HG03196 (cell line): ENCODE data around the gene ARNT2.

Experiments used
- ATAC-seq: cut with Tn5 transposase; IDR thresholded peaks from one replicate; pipeline ENCODE4 v1.9.1; 2021; ENCODE audit not compliant: unreplicated experiment

Gene ARNT2

DNA sequence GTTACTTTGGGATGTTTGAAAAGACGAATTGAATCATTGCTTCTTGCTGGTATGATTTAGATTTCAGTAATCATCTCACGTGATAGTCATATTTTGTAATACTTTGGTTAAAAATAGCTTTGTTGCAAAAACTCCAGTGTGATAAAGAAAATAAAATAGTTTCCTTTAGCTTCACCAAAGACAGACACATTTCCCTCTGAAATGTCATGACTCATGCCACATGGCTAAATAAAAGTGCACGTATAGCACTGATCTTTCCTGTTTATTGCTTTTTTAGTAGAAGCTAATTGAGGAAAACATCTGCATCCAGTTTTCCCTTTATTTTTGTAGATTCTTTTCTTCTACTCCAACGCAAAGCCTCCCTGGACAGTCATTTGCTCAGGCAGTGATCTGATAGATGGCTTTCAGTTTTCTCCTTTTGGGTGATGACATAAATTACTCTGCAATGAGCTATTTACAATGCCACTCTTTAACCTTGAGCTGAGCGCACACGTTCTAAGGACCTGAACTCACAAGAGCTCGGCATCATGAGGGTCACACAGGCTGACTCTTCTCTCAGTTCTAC is 84.9 kb downstream of the ARNT2 start:
- no peak for ATAC-seq

GRCh38 chr15:80490431-80490990 is 86.3 kb downstream of the ARNT2 start:
- ATAC-seq, result no peak

DNA sequence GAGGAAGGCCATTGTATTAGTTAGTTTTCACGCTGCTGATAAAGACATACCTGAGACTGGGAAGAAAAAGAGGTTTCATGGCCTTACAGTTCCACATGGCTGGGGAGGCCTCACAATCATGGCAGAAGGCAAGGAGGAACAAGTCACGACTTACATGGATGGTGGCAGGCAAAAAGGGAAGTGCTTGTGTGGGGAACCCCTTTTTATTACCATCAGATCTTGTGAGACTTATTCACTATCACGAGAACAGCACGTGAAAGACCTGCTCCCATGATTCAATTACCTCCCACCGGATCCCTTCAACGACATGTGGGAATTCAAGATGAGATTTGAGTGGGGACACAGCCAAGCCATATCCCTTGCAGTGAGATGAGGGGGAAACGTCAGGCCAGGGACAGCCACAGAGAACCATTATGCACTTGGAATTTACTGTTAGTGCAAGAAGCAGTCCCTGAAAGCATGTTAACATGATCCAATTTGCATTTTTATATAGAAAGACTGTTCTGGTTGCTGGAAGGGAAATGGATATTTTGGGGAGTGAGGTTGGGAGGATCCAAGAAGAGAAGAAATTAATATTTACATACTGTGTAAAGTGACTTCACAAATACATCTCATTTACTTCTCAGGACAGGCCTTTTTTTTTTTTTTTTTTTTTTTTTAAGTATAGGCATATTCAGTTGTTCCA is 87.1 kb downstream of the ARNT2 start:
- no peak for ATAC-seq

DNA sequence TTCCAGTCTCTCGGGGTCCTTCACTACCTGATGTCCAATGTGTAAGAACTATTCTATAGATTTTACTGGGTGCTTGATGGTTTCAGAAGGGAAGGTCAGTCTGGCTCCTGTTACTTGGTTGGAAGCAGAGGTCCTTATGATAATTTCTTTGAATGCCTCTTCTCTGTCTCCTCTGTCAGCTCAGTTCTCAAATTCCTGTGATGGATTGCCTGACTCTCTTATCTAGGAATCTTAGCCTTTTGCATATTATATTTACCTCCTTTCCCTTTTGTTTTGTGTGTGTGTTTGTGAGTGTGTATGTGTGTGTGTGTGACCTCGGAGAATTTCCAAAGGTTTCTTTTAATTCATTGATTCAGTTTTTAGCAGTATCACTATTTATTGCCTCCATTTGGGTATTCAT is 88.2 kb downstream of the ARNT2 start:
- ATAC-seq, result no peak

- ATAC-seq, result no peak
Measured at GRCh38 chr15:80492874-80493273, 88.7 kb downstream of the ARNT2 start.

GRCh38 chr15:80494351-80494751 is 90.2 kb downstream of the ARNT2 start:
- no peak for ATAC-seq

DNA sequence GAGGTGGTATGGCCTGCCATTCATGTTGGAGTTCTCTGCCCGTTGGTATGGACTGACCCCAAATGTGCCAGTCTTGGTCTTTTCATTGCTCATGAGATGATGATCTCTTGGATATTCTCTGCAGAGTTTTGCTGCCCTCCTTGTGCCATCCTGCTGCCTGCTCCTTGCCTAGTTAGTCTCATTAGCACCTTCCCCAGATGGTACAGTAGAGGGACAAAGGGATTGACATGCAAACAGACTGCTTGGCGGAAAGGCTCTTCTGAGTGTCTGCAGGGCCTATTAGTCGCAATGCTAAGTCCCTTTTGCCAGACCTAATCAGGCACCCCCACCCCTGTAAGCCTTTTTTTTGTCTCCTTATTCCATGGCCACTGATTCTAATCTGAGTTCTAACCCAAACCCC is 90.6 kb downstream of the ARNT2 start:
- ATAC-seq, result no peak

GRCh38 chr15:80495401-80495942 is 91.3 kb downstream of the ARNT2 start:
- ATAC-seq, result no peak

DNA sequence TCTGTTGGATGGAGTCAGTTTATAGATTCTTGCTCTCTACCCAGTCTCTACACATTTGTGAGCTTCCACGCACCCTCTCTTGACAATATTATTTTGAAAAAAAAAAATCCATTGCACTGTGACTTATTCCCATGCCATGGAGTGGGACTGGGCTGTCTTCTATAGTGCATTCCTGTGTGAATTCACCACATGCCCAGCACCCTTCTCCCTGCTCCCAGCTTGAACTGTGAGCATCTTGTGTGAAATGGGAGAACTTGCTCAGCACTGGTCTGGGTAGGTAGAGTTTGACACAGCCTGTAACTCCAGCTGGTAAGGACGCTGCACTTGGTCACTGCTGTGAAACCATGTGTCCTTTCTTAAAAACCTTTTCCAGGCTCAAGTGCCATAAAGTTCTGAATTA is 91.9 kb downstream of the ARNT2 start:
- no peak for ATAC-seq

DNA sequence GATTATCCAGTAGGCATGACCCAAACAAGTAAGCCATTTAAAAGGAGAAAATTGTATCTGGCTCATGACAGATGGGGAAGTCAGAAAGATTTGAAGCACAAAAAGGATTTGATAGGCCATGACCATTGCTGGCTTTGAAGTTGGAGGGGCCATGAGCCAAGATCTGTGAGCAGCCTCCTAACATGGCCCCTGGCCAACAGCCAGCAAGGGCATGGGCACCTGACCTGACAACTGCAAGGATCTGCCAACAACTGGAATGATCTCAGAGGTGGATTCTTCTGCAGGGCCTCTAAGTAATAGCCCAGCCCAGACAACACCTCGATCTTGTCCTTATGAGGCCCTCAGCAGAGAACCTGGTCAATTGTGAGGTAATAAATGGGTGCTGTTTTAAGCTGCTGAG is 93.0 kb downstream of the ARNT2 start:
- no peak for ATAC-seq

DNA sequence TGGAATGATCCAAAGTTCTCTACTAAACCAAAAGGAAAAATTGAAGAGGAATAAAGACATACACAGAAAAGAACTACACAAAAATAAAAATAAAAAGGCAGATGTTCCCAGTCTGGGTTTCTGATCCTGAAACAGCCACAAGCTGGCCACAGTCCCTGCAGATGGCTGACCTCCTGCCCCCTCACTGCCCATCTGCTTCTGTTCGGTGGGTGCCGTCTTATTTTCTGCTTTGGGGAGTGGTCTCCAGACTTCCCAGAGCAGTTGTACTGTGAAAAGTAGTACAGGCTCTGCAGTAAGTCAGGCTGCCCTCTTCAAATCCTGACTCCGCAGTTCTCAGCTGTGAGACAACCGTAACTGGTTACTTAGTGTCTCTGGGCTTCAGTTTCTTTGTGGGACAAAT is 94.5 kb downstream of the ARNT2 start:
- no peak for ATAC-seq

DNA sequence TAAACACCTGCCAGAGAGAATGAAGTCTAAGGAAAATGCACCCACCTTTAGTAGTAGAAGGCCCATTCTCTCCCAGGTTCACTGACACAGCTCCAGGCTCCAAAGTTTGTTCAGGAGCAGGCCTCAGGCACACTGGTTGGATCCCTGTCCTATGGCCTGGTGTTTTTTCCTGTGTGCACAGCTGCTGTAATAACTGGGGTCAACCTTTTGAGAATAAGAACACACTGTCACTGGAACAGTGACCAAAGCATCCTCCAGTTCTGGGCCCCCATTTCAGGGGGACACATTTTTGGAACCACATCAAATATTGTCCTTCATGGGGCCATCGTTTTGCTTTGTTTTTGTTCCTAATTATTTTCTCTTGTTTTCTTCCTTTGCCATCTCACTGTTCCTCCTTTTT is 95.8 kb downstream of the ARNT2 start:
- no peak for ATAC-seq

GRCh38 chr15:80501476-80501875 is 97.3 kb downstream of the ARNT2 start:
- no peak for ATAC-seq

DNA sequence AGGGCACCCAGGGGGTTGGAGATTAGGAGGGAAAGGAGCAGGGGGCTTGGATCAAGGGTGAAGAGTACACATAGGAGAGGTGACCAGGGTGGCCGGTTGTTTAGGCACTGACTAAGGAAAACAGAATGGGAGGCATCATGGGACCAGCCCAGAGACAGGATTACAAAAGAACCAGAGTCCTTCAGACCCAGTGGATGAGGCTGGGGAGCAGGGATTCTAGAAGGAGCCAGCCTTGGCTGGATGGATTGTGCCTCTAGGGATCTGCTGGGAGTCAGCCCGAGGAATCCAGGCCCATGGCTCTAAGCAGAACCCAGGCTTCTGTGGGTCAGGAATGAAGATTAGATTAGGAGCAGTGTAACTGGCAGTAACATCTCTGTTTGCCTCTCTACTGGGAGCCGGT is 98.6 kb downstream of the ARNT2 start:
- ATAC-seq, result no peak

GRCh38 chr15:80503319-80503952 is 99.3 kb downstream of the ARNT2 start:
- ATAC-seq, result no peak

GRCh38 chr15:80504931-80505330 is 100.7 kb downstream of the ARNT2 start:
- no peak for ATAC-seq

DNA sequence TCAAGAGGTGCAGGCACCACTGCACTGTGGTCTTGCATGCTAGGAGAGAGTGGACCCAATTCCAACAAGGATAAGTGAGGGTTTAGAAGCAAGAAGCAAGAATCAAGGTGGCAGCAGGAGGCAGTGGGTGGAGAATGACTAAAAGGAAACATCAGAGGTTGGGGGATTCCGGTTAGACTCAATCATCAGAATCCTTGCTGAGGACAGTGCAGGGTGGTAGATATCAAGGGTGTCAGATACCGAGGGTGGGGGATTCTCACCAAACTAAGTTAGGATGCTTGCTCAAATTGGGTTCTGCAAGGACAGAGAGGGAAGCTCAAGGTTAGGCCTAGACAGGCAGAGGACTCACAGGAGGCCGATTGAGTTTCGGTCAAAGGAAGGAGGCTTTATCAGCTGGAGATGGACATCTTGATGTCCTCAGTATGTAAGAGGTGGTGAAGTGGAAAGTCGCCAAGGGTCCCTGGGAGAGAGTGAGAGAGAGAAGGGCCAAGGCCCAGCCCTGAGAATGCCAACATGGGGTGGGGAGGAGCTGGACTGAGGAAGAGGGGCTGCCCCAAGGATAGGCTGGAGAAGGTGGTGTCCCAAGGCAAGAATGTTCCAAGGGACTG is 102.2 kb downstream of the ARNT2 start:
- ATAC-seq, result no peak

GRCh38 chr15:80507131-80507530 is 102.9 kb downstream of the ARNT2 start:
- no peak for ATAC-seq

DNA sequence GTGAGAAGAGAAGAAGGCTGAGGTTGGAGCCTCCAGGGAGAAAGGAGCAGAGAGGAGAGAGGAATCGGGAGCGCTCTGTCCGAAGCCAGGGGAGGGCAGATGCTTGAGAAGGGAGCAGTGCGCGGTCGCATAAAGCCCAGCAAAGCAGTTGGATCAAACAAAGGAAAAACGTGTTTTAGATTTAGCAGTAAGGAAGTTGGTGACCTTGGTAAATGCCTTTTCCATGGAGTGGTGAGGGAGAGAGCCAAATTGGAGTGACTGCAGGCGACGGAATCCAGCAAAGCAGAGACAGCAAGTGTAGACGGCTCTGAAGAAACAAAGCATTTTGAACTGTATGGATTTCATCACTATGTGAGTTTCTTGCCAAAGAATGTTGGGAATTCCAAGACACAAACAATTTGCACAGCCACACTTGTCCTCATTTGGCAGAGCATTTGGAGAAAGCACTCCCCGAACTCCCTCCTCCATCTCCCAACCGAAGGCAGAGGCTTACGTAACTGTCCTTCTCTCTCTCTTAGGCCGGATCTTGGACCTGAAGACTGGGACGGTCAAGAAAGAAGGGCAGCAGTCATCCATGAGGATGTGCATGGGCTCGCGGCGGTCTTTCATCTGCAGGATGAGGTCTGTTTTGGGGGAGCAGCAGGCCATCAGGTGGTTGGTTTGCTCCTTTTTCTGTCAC is 103.6 kb downstream of the ARNT2 start:
- no peak for ATAC-seq

GRCh38 chr15:80508783-80509182 is 104.6 kb downstream of the ARNT2 start:
- no peak for ATAC-seq

DNA sequence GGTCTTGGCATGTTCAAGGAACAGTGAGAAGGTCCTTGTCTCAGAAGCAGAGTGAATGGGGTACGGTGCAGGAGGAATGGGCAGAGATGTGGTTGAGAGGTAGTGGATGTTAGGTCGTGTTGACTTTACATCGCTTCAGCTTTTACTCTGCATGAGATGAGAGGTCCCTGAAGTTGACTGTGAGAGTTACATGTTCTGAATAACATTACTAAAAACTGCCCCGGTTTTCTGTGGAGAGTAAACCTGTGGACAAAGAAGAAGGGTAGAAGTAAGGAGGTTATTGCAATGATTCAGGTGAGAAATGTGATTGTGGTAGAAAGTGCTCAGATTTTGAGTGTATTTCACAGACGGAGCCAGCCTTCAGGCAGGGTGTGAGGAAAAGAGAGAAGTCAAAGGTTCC is 105.6 kb downstream of the ARNT2 start:
- no peak for ATAC-seq
